Measurements from ENCODE around the gene MAJIN.
"Not testable (repeated sequence)": the region's sequence is repeated elsewhere in the genome, so short reads cannot be mapped to it uniquely, and the experiment has no call there.

MAJIN gene, protein sequence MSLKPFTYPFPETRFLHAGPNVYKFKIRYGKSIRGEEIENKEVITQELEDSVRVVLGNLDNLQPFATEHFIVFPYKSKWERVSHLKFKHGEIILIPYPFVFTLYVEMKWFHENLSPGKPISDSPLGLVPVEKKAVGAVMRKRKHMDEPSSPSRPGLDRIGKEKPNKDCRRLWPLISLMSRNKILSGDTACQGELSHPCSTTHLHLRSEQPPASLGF

DNA sequence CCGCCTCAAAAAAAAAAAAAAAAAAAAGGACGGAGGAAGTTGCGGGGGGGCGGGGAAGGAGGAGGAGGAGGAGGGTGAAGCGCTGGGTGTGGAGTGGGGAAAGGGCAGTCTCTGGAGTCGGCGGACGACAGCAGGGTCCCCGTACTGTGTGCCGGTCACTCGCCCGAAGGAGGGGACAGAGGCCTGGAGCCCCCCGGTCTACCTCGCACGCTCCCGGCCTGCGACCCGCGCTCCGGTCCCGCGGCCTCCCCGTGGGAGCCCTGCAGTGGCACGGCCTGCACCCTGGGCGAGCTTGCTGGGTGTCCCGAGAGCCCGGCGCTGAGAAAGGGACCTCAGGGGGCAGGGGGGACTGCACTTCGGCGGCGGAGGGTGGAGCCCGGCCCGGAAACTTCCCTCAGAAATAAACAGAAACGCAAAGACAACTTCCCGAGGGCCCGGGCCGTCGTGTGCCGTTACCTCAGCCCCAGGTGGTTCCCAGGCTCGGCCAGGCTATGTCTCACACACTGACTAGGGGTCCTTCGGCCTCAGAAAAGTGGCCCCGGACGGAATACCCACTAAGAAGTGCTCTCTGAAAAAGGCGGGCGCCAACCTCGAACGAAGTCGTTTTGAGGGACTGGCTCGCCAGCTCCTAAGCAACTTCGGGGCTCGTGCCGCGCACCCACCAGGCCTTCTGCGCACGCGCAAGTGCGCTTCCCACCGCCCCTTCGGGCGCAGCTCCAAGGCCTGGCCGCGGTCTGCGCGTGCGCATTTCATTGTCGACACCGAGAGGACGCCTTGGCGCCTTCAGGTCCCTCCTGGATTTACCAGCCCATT, at the start of gene MAJIN:
Gene MAJIN, minus strand, starts transcription at position 688 of the 813 bp plus-strand sequence. CDS start 12,703 bp downstream, outside the sequence.
- no peak for FAIRE-seq

DNA sequence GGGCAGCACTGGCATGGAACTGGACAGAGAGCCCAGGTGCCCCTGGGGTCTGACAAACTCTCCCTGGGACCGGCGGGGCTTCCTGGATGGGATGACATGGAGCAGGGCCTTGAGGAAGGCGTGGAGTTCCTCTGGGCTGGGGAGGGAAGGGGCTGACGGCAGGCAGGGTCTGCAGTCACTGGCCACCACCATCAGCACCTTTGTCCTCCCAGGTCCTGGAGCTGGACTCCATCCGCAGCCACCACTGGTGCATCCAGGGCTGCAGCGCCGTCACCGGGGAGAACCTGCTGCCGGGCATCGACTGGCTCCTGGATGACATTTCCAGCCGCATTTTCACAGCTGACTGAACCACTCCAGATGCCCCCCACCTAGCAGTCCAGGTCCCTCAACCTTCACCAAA, 49.6 kb upstream of the MAJIN start:
- FAIRE-seq = no peak

DNA sequence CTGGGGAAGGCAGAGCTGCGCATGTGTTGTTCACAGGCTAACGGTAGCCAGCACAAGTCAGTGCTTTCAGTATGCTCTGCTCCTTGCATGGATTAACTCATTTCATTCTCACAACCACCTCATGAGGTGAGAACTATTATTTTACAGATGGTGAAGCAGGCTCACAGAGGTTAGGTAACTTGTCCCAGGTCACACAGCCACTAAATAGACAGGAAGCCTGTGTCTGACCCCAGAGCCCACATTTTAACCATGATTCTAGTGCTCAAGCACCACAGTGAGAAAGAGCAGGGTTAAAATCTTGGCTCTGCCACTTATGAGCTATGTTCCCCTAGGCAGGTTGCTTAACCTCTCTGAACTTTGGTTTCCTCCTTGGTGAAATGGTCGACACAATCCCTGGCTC, 49.1 kb upstream of the MAJIN start:
- no peak for FAIRE-seq

DNA sequence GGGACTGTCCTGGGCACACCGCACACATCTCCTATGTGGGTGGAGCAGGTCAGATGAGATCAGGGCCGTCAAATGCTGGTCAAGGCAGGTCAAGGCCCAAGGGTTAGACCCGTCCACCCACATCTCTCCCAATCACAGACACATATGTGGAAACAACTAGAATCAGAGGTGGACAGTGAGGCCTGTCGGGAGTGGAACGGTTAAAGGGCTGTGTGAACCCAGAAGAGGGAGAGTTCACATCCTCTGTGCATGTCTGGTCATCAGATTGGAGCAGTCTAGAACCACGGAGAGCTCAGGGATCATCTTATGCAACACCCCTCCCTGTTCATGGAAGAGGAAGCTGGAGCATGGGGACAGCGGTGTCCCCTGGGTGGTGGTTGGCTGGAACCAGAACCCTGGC, 47.9 kb upstream of the MAJIN start:
- no peak for FAIRE-seq

DNA sequence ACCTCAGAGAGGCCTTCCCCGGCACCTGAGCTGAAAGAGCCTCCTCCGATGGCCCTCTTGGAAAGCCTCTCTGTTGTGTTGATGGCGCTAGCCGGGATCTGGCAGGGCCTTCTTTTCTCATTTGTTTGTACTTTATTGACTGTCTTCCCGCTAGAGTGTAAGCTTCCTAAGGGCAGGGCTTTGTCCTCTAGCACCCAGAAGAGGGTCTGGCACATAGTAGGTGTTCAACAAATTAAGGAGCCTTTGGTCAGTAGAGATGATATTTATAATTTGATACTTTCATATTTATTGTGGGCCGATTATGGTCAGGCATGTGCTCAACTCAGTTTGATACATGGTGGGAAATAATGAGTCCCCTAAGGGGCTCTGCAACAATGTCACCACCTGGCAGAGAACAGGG, 46.0 kb upstream of the MAJIN start:
- no peak for FAIRE-seq

DNA sequence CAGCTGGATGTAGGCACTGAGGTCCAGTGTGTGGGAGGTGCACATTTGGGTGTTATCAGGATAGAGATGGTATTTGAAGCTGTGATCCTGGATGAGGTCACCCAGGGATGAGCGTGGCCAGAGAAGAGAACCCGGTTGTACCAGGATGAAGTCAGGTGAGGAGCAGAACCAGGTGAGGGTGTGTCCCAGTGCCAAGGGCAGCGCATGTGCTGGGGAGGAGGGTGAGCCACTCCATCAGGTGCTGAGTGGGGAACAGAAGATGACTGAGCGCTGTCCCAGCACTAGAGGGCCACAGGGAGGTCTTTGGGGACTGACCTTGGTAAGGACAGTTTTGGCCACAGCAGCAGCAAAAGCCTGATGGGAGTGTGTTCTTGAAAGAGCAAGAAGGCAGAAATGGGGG, 44.8 kb upstream of the MAJIN start:
- FAIRE-seq = no peak

DNA sequence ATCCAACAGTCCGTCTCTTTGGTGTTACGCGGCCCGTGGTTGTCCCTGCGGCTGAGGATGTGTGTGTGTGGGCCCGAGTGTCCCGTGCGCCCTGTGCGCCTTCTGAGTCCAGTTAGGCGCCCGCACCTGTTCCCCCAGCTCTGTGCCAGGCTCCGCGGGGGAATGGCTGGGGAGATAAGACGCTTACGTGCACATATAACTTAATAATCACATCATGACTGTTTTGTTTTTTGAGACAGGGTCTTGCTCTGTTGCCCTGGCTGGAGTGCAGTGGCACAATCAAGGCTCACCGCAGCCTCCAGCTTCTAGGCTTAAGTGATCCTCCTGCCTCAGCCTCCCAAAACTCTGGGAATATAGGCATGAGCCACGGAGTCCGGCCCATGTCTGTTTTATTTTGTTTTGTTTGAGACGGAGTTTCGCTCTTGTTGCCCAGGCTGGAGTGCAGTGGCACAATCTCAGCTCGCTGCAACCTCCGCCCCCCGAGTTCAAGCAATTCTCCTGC, 42.9 kb upstream of the MAJIN start:
- FAIRE-seq = no peak

DNA sequence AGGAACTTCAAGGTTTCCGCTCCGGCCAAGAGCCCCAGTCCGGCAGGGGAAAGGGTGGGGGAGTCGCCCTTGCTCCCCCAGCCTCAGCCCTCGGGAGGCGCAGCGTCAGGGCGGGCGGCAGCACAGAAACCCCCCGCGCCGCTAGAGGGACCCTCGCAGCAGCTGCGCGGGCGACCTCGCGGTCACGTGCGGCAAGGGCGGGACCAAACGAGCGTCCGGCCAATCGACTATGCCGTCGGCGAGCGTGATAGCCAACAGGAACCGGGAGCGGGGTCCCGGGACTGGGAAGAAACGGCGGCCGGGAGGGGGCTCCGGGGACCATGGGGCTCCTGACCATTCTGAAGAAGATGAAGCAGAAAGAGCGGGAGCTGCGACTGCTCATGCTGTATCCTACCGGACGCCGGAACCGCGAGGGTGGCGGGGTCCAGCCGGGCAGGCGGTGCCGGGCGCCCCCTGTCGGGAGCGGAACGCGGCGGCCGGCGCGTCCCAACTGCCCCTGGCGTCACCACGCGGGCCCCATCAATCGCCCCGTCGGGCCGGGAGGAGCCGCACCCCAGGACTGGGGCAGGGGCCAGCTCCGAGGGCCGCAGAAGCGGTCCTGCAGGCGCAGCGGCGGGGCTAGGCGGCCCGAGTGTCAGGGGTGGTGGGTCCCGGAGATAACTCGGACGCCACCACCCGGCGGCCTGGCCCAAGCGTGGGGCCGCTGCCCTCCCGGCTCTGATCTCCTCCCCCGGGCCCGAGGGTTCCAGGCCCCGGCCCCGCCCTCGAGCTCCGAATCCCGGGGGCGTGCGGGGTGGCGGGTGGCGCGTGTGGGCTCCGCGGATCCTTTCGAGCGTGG, 42.2 kb upstream of the MAJIN start, which contains the start of gene ARL2:
Gene ARL2, plus strand, starts transcription at position 273 of the 838 bp plus-strand sequence. Its CDS starts 48 bp downstream, at position 321.
- FAIRE-seq = no peak

DNA sequence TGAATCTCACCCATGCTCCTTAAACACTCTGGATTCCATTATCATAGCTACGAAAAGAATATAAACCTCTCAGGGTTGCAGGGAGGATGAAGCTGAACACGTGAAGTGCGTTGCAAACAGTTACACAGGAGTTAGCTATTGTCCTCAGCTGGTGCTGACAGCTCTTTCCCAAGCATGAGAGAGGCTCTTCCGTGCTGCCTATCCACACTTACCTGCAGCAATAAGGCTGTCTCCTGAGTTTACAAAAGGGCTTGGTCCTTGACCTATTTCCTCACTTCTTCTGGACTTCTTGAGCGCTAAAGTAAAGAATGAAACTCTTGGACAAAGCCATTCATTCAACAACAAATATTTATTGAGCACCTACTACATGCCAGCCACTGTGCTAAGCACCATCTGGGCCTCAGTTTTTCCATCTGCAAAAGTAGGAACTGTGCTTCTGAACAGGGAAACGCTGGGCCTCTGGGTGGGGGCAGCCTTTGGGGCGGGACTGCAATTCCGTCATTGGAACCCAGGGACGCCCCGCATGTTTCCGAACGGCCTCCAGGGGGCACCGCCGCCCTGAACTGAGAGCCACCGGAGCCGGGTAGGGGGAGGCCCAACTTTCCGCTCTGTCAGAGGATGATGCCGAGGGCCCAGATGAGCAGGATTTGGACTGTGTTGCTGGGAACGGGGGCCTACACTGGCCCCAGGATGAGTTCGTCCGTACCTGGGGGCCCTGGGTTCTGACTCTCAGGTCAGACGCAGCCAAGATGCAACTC, 41.4 kb upstream of the MAJIN start:
- FAIRE-seq = no peak

DNA sequence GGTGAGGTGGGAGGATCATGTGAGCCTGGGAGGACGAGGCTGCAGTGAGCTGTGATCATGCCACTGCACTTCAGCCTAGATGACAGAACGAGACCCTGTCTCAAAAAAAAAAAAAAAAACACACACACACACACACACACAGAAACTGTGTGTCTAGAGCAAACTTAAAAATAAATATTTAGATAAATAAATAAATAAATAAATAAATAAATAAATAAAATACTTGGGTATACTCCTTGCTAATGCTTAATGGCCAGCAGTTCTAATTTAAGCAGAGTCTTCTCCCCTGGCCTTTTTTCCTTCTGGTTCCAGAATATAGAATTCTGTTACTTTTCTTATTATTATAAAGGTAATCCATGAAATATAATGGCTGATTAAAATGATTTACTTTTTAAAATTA, 37.0 kb upstream of the MAJIN start:
- FAIRE-seq = no peak

DNA sequence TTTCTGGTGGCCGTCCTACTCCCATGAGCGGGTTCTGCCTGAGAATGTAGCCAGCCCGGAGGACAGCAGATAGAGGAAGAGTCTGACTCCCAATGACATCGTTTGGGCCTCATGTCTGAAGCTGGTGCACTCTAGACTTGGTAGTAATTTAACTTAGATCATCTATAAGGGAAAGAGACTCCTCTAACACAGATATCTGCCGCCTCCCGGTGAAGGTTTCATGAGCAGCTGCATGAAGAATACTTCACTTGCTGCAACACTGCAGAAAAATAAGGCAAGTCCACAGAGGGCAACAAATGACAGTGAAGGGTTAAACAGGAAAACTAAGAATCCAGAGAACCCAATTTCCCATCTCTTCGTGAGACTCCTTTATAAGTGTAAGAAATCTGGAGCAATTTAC, 36.1 kb upstream of the MAJIN start:
- no peak for FAIRE-seq

DNA sequence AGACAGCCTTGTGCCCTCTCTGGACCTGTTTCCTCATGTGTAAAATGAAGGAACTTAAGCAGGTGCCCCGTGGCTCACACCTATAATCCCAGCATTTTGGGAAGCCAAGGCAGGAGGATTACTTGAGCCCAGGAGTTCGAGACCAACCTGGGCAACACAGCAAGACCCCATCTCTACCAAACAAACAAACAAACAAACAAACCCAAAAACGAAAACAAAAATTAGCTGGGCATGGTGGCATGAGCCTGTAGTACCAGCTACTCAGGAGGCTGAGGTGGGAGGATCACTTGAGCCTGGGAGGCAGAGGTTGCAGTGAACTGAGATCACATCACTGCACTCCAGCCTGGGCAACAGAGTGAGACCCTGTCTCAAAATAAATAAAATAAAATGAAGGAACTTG, 32.1 kb upstream of the MAJIN start:
- not testable (repeated sequence) for FAIRE-seq

DNA sequence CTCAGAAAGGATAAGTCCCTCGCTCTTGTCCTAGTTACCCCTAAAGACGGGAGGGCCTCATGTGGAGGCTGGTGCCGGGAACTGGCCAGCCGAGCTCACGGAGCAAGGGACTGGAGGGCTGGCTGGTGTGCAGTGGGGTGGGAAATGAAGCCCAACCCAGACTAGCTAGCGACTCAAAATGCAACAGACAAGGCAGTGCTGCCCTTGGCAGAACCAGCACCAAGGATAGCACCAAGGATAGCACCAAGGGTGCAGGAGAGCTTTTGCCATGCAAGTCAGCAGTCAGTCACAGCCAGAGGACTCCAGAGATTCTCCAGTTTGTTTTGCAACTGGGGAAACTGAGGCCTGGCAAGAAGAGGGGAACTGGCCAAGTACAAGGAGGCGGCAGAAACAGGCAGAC, 31.4 kb upstream of the MAJIN start:
- no peak for FAIRE-seq

DNA sequence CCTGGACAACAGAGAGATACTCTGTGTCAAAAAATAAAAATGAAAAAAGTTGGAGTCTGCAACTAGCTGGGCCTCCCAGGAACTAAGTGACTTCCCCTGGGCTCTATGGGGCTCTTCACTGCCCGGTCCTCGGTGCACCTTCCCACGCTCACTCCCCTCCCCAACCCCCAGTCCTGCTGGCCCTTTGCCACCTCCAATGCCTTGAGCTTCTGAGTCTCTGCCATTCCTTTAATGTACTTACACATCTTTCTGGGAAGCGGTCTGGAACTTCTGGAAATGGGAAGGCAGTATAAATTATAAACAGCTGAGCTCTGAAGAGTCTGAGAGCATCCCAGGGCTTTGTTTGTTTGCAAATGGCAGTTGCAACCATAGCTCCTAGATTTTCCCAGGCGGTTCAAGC, 30.8 kb upstream of the MAJIN start:
- no peak for FAIRE-seq

DNA sequence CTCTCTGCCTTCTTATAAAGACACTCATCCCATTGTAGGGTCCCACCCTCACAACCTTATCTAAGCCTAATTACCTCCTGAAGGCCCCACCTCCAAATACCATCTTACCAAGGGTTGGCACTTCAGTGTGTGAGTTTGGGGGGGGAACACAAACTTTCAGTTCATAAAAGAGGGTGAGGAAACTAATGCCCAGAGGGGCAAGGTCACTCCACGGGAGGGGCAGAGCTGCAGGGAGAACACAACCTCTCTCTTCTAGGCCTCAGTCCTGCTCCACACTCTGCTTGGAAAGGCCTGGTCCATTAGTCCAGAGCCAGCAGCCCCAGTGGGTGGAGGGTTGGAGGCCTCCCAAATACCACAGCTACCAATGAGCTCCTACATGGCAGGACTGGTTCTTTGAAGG, 27.6 kb upstream of the MAJIN start:
- FAIRE-seq = no peak

DNA sequence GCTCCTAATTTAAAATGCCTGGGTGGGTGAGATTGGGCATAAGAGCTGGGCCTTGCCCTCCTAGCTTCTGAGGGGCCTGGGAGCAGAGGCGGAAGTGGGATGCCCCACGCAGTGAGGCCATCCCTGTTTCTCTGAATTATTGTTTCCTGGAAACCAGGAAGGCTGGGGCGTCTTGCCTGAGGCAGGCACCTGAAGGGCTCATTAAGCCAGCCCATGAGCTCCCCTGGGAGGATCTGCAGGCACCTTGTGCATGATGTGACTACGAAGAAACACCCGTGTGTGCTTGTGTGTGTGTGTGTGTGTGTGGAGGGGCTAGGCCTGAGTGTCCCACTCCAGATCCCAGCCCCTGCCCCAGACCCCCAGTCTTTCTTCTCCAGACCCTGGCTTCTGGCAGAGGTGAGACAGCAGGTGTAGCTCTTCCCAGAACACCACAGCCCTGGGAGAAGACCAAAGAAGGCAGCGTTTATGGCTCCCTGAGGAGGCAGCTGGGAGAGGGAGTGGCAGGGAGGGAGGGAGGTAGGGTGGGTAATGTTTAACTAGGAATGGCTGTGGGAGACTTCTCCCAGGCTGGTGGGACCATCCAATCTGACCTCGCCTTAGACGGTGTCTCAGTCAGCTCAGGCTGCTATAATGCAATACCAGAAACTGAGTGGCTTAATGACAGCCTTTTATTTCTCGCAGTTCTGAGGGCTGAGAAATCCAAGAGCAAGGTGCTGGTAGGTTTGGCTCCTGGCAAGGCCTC, 27.0 kb upstream of the MAJIN start:
- no peak for FAIRE-seq

DNA sequence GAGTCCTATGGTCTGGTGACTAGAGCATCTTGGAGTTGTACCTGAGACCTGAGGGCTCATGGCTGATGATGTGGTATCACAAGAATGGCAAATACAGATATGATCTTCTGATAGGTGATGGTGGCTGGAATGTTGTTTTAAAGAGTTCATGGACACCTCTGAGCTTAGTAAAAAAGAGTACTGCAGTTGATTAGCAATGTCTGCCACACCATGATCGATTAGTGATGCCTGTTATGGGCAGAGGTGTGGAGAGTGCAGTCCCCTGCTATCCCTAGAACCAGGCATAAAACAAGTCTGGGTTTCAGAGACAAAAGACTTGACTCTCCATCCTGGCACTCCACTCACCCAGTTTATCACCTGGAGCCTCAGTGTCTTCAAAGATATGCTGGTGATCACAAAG, 26.2 kb upstream of the MAJIN start:
- no peak for FAIRE-seq

DNA sequence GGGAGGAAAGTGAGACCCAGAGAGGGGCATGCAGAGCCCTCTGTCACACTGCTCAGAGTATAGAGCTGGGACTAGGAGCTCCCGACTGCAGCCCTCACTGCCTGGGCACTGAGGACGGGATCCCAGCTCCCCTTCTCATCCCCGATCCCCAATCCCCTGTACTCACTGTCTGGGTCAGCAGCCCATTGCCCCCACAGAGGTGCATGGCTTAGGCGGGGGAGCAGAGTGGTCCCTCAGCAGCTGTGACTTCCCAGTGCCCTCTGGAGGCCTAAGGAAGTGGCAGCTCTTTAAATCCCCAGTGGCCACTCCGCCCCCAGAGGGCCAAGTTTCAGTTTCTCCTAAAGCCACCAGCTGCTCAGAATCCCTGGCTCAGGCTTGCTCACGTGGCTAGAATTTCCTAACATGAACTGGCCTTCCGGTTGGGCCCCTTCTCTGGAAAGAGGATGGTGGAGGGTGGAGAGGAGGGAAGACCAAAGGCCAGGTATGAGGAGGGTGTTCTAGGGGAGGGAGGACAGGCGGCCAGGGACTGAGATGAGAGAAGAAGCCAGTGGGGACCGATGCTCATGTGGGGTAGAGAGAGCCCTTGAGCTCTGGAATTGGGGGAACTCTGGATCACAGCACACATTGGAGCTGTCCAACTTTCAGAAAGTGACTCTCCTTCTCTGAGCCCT, 24.9 kb upstream of the MAJIN start, which contains the start of gene BATF2:
Gene BATF2, minus strand, starts transcription at position 262 of the 671 bp plus-strand sequence. Its CDS starts 57 bp downstream, at position 205.
- no peak for FAIRE-seq

DNA sequence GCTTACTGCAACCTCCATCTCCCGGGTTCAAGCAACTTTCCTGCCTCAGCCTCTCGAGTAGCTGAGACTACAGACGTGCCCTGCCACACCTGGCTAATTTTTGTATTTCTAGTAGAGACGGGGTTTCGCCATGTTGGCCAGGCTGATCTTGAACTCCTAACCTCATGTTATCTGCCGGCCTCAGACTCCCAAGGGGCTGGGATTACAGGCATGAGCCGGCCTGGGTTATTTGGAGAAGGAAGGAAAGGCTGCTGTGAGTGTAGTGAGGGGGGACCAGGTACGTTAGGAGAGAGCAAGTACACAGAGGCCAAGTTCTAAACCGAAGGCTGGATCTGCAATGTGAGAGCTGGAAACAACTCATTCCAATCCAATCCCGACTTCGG, 24.4 kb upstream of the MAJIN start:
- no peak for FAIRE-seq

DNA sequence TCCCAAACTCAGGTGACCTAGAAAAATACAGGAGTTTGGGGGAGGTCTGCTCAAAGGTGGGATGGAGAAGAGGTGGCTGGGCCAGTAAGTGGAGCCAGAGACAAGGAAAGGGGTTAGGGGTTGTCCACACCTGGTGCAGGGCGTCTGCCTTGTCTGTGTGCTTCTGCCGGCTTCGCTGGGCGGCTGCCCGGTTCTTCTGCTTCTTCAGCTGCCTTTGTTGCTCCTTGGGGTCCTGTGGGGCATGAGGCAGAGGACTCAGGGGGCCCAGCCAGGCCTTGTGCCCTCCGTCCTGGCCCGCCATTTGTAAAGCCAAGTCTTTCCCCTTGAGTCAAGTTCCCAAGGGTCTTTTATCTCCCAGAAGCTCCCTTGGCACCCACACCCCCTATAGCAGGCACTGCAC, 22.4 kb upstream of the MAJIN start:
- no peak for FAIRE-seq

All from TTC549 (cell line).